ENCODE measurements around the gene COLEC12. TPM values are rescaled to one million over a fixed set of nuclear protein-coding genes. Genes with fewer than 3 reads are reported as not detected.

COLEC12 gene
- total RNA-seq, 2 experiments from 2014 or later: not detected

GRCh38 chr18:461762-462161 is 38.7 kb downstream of the COLEC12 start:
- CTCF ChIA-PET: no interaction called here
- no peak for DNase-seq
- Mint-ChIP-seq H3K9me3 (no peaks in the 10 kb centered on the region), H3K4me3 (no peak overlapping the region), H3K4me1 (ENCODE audit: low read depth) (no peaks in the 10 kb centered on the region), H3K36me3 (no peaks in the 10 kb centered on the region), H3K27ac (no peak overlapping the region), H3K27me3 (peaks cover 26% of the 10 kb centered on the region)
- POLR2A ChIA-PET: no interaction called here
- intact Hi-C loops (cut with micrococcal nuclease): no loop called here

GRCh38 chr18:460791-461190 is 39.7 kb downstream of the COLEC12 start:
- CTCF ChIA-PET: no interaction called here
- POLR2A ChIA-PET: no interaction called here
- no peak overlapping the region for H3K27ac Mint-ChIP-seq
- H3K4me3 Mint-ChIP-seq: no peak overlapping the region
- H3K36me3 Mint-ChIP-seq: no peaks in the 10 kb centered on the region
- H3K27me3 Mint-ChIP-seq: peaks cover 23% of the 10 kb centered on the region
- no peaks in the 10 kb centered on the region for H3K4me1 Mint-ChIP-seq (ENCODE audit: low read depth)
- intact Hi-C loops (cut with micrococcal nuclease): no loop called here
- H3K9me3 Mint-ChIP-seq: no peaks in the 10 kb centered on the region
- no peak for DNase-seq

GRCh38 chr18:459814-460593 is 40.5 kb downstream of the COLEC12 start:
- CTCF ChIA-PET: no interaction called here
- no peaks in the 10 kb centered on the region for H3K36me3 Mint-ChIP-seq
- no peak overlapping the region for H3K27ac Mint-ChIP-seq
- no peaks in the 10 kb centered on the region for H3K9me3 Mint-ChIP-seq
- intact Hi-C loops (cut with micrococcal nuclease): no loop called here
- H3K4me1 Mint-ChIP-seq (ENCODE audit: low read depth): no peaks in the 10 kb centered on the region
- POLR2A ChIA-PET: no interaction called here
- no peak for DNase-seq
- H3K27me3 Mint-ChIP-seq: peaks cover 23% of the 10 kb centered on the region
- no peak overlapping the region for H3K4me3 Mint-ChIP-seq

GRCh38 chr18:457521-458412 is 42.7 kb downstream of the COLEC12 start:
- Mint-ChIP-seq H3K4me1 (ENCODE audit: low read depth) (no peaks in the 10 kb centered on the region), H3K4me3 (no peak overlapping the region), H3K27me3 (peaks cover 9% of the 10 kb centered on the region), H3K27ac (no peak overlapping the region), H3K36me3 (no peaks in the 10 kb centered on the region), H3K9me3 (no peaks in the 10 kb centered on the region)
- no peak for DNase-seq
- POLR2A ChIA-PET: no interaction called here
- intact Hi-C loops (cut with micrococcal nuclease): no loop called here
- CTCF ChIA-PET: no interaction called here

GRCh38 chr18:457140-457519 is 43.4 kb downstream of the COLEC12 start:
- H3K4me1 Mint-ChIP-seq (ENCODE audit: low read depth): no peaks in the 10 kb centered on the region
- peaks cover 9% of the 10 kb centered on the region for H3K27me3 Mint-ChIP-seq
- POLR2A ChIA-PET: no interaction called here
- intact Hi-C loops (cut with micrococcal nuclease): no loop called here
- no peak overlapping the region for H3K4me3 Mint-ChIP-seq
- peaks cover 3% of the 10 kb centered on the region for H3K9me3 Mint-ChIP-seq
- no peak overlapping the region for H3K27ac Mint-ChIP-seq
- CTCF ChIA-PET: no interaction called here
- no peak for DNase-seq
- H3K36me3 Mint-ChIP-seq: no peaks in the 10 kb centered on the region

- no peak overlapping the region for H3K4me3 Mint-ChIP-seq
- POLR2A ChIA-PET: no interaction called here
Observed at GRCh38 chr18:456361-457139, 44.0 kb downstream of the COLEC12 start.

GRCh38 chr18:453400-453799 is 47.1 kb downstream of the COLEC12 start:
- Mint-ChIP-seq H3K9me3 (peaks cover 19% of the 10 kb centered on the region), H3K27me3 (peaks cover 2% of the 10 kb centered on the region), H3K27ac (no peak overlapping the region), H3K36me3 (no peaks in the 10 kb centered on the region), H3K4me3 (no peak overlapping the region), H3K4me1 (ENCODE audit: low read depth) (no peaks in the 10 kb centered on the region)
- ChIA-PET CTCF (no interaction called here), POLR2A (no interaction called here)
- no peak for DNase-seq
- intact Hi-C loops (cut with micrococcal nuclease): no loop called here

More at GRCh38 chr18:456361-457139, 44.0 kb downstream of the COLEC12 start:
- no peak for DNase-seq
- H3K9me3 Mint-ChIP-seq: peaks cover 6% of the 10 kb centered on the region
- H3K27ac Mint-ChIP-seq: no peak overlapping the region
- H3K36me3 Mint-ChIP-seq: no peaks in the 10 kb centered on the region
- intact Hi-C loops (cut with micrococcal nuclease): no loop called here
- CTCF ChIA-PET: no interaction called here
- no peaks in the 10 kb centered on the region for H3K4me1 Mint-ChIP-seq (ENCODE audit: low read depth)
- H3K27me3 Mint-ChIP-seq: peaks cover 9% of the 10 kb centered on the region

GRCh38 chr18:452816-453215 is 47.7 kb downstream of the COLEC12 start:
- Mint-ChIP-seq H3K36me3 (no peaks in the 10 kb centered on the region), H3K9me3 (peaks cover 19% of the 10 kb centered on the region), H3K27me3 (peaks cover 2% of the 10 kb centered on the region), H3K27ac (no peak overlapping the region), H3K4me3 (no peak overlapping the region), H3K4me1 (ENCODE audit: low read depth) (no peaks in the 10 kb centered on the region)
- intact Hi-C loops (cut with micrococcal nuclease): no loop called here
- no peak for DNase-seq
- ChIA-PET CTCF (no interaction called here), POLR2A (no interaction called here)

GRCh38 chr18:449374-449773 is 51.1 kb downstream of the COLEC12 start:
- intact Hi-C loops (cut with micrococcal nuclease): no loop called here
- ChIA-PET CTCF (no interaction called here), POLR2A (interaction anchor here (0.6 kb wide), 1 partner anchor 15 kb away, joined by 3 read pairs; no protein-coding TSS in a partner anchor)
- no peaks in the 10 kb centered on the region for H3K4me1 Mint-ChIP-seq (ENCODE audit: low read depth)
- H3K9me3 Mint-ChIP-seq: peaks cover 19% of the 10 kb centered on the region
- no peaks in the 10 kb centered on the region for H3K36me3 Mint-ChIP-seq
- H3K4me3 Mint-ChIP-seq: no peak overlapping the region
- no peak overlapping the region for H3K27ac Mint-ChIP-seq
- H3K27me3 Mint-ChIP-seq: peaks cover 5% of the 10 kb centered on the region
- no peak for DNase-seq

- peaks cover 5% of the 10 kb centered on the region for H3K27me3 Mint-ChIP-seq
- H3K27ac Mint-ChIP-seq: no peak overlapping the region
- intact Hi-C loops (cut with micrococcal nuclease): no loop called here
- H3K9me3 Mint-ChIP-seq: peaks cover 19% of the 10 kb centered on the region
- no peaks in the 10 kb centered on the region for H3K36me3 Mint-ChIP-seq
- DNase-seq: no peak
- ChIA-PET POLR2A (no interaction called here), CTCF (no interaction called here)
- no peaks in the 10 kb centered on the region for H3K4me1 Mint-ChIP-seq (ENCODE audit: low read depth)
- no peak overlapping the region for H3K4me3 Mint-ChIP-seq
Observed at GRCh38 chr18:448116-448790, 52.2 kb downstream of the COLEC12 start.

GRCh38 chr18:446941-447560 is 53.5 kb downstream of the COLEC12 start:
- Mint-ChIP-seq H3K27me3 (peaks cover 5% of the 10 kb centered on the region), H3K4me1 (ENCODE audit: low read depth) (no peaks in the 10 kb centered on the region), H3K9me3 (peaks cover 15% of the 10 kb centered on the region), H3K4me3 (no peak overlapping the region), H3K27ac (no peak overlapping the region), H3K36me3 (no peaks in the 10 kb centered on the region)
- no peak for DNase-seq
- intact Hi-C loops (cut with micrococcal nuclease): no loop called here
- CTCF ChIA-PET: no interaction called here
- POLR2A ChIA-PET: no interaction called here

- Mint-ChIP-seq H3K4me1 (ENCODE audit: low read depth) (no peaks in the 10 kb centered on the region), H3K4me3 (no peak overlapping the region), H3K9me3 (peaks cover under 1% of the 10 kb centered on the region), H3K36me3 (no peaks in the 10 kb centered on the region), H3K27ac (no peak overlapping the region), H3K27me3 (peaks cover 5% of the 10 kb centered on the region)
- DNase-seq: no peak
- POLR2A ChIA-PET: no interaction called here
- CTCF ChIA-PET: no interaction called here
- intact Hi-C loops (cut with micrococcal nuclease): no loop called here
Observed at GRCh38 chr18:445055-445454, 55.4 kb downstream of the COLEC12 start.
